ENCODE results near the gene PTPRK.
"Not testable (repeated sequence)": the region's sequence is repeated elsewhere in the genome, so short reads cannot be mapped to it uniquely, and the experiment has no call there.

The PTPRK gene

GRCh38 chr6:128487746-128488145, 32.7 kb downstream of the PTPRK start:
- no peak overlapping the region for H3K4me3 ChIP-seq (ENCODE audit: low read depth, low read length)
- H3K9me3 ChIP-seq (ENCODE audit: control insufficient read depth, insufficient read depth, low read length) = no peaks in the 10 kb centered on the region
- H3K36me3 ChIP-seq (ENCODE audit: control insufficient read depth, insufficient read depth, low read length) = no peaks in the 10 kb centered on the region
- H3K27ac ChIP-seq (ENCODE audit: low read depth, low read length) = no peak overlapping the region
- no peaks in the 10 kb centered on the region for H3K27me3 ChIP-seq (ENCODE audit: control insufficient read depth, insufficient read depth, low read length)
- no peak overlapping the region for H3K9ac ChIP-seq (ENCODE audit: low read depth, low read length)
- H3K4me1 ChIP-seq (ENCODE audit: control insufficient read depth, insufficient read depth, low read length) = peaks cover 44% of the 10 kb centered on the region

GRCh38 chr6:128487055-128487454, 33.3 kb downstream of the PTPRK start:
- no peak overlapping the region for H3K9ac ChIP-seq (ENCODE audit: low read depth, low read length)
- no peak overlapping the region for H3K4me3 ChIP-seq (ENCODE audit: low read depth, low read length)
- H3K4me1 ChIP-seq (ENCODE audit: control insufficient read depth, insufficient read depth, low read length) = peaks cover 44% of the 10 kb centered on the region
- no peaks in the 10 kb centered on the region for H3K36me3 ChIP-seq (ENCODE audit: control insufficient read depth, insufficient read depth, low read length)
- no peak overlapping the region for H3K27ac ChIP-seq (ENCODE audit: low read depth, low read length)
- H3K27me3 ChIP-seq (ENCODE audit: control insufficient read depth, insufficient read depth, low read length) = no peaks in the 10 kb centered on the region
- H3K9me3 ChIP-seq (ENCODE audit: control insufficient read depth, insufficient read depth, low read length) = no peaks in the 10 kb centered on the region

GRCh38 chr6:128486580-128486979, 33.8 kb downstream of the PTPRK start:
- not testable (repeated sequence) for H3K9me3 ChIP-seq (ENCODE audit: control insufficient read depth, insufficient read depth, low read length); H3K36me3 ChIP-seq (ENCODE audit: control insufficient read depth, insufficient read depth, low read length); H3K27ac ChIP-seq (ENCODE audit: low read depth, low read length); H3K4me3 ChIP-seq (ENCODE audit: low read depth, low read length); H3K9ac ChIP-seq (ENCODE audit: low read depth, low read length); H3K27me3 ChIP-seq (ENCODE audit: control insufficient read depth, insufficient read depth, low read length)
- peaks cover 40% of the 10 kb centered on the region for H3K4me1 ChIP-seq (ENCODE audit: control insufficient read depth, insufficient read depth, low read length)

- H3K9ac ChIP-seq (ENCODE audit: low read depth, low read length) = no peak overlapping the region
- H3K9me3 ChIP-seq (ENCODE audit: control insufficient read depth, insufficient read depth, low read length) = no peaks in the 10 kb centered on the region
- H3K27ac ChIP-seq (ENCODE audit: low read depth, low read length) = no peak overlapping the region
- H3K36me3 ChIP-seq (ENCODE audit: control insufficient read depth, insufficient read depth, low read length) = no peaks in the 10 kb centered on the region
- no peak overlapping the region for H3K4me3 ChIP-seq (ENCODE audit: low read depth, low read length)
- no peaks in the 10 kb centered on the region for H3K27me3 ChIP-seq (ENCODE audit: control insufficient read depth, insufficient read depth, low read length)
- H3K4me1 ChIP-seq (ENCODE audit: control insufficient read depth, insufficient read depth, low read length) = peaks cover 43% of the 10 kb centered on the region
Observed at GRCh38 chr6:128483472-128484135, 36.8 kb downstream of the PTPRK start.

- Histone ChIP-seq H3K9me3 (ENCODE audit: control insufficient read depth, insufficient read depth, low read length) (no peaks in the 10 kb centered on the region), H3K27ac (ENCODE audit: low read depth, low read length) (no peak overlapping the region), H3K27me3 (ENCODE audit: control insufficient read depth, insufficient read depth, low read length) (no peaks in the 10 kb centered on the region), H3K4me3 (ENCODE audit: low read depth, low read length) (no peak overlapping the region), H3K4me1 (ENCODE audit: control insufficient read depth, insufficient read depth, low read length) (peaks cover 43% of the 10 kb centered on the region), H3K9ac (ENCODE audit: low read depth, low read length) (no peak overlapping the region), H3K36me3 (ENCODE audit: control insufficient read depth, insufficient read depth, low read length) (no peaks in the 10 kb centered on the region)
Observed at GRCh38 chr6:128482642-128483041, 37.8 kb downstream of the PTPRK start.

GRCh38 chr6:128479991-128480390, 40.4 kb downstream of the PTPRK start:
- peaks cover 35% of the 10 kb centered on the region for H3K4me1 ChIP-seq (ENCODE audit: control insufficient read depth, insufficient read depth, low read length)
- H3K27ac ChIP-seq (ENCODE audit: low read depth, low read length) = no peak overlapping the region
- H3K9me3 ChIP-seq (ENCODE audit: control insufficient read depth, insufficient read depth, low read length) = no peaks in the 10 kb centered on the region
- no peak overlapping the region for H3K4me3 ChIP-seq (ENCODE audit: low read depth, low read length)
- no peaks in the 10 kb centered on the region for H3K27me3 ChIP-seq (ENCODE audit: control insufficient read depth, insufficient read depth, low read length)
- no peaks in the 10 kb centered on the region for H3K36me3 ChIP-seq (ENCODE audit: control insufficient read depth, insufficient read depth, low read length)
- no peak overlapping the region for H3K9ac ChIP-seq (ENCODE audit: low read depth, low read length)

- Histone ChIP-seq H3K27ac (ENCODE audit: low read depth, low read length) (no peak overlapping the region), H3K36me3 (ENCODE audit: control insufficient read depth, insufficient read depth, low read length) (no peaks in the 10 kb centered on the region), H3K27me3 (ENCODE audit: control insufficient read depth, insufficient read depth, low read length) (no peaks in the 10 kb centered on the region)
Observed at GRCh38 chr6:128479048-128479666, 41.2 kb downstream of the PTPRK start.

GRCh38 chr6:128478230-128479047, 42.0 kb downstream of the PTPRK start:
- Histone ChIP-seq H3K4me3 (ENCODE audit: low read depth, low read length) (no peak overlapping the region), H3K9me3 (ENCODE audit: control insufficient read depth, insufficient read depth, low read length) (no peaks in the 10 kb centered on the region), H3K36me3 (ENCODE audit: control insufficient read depth, insufficient read depth, low read length) (no peaks in the 10 kb centered on the region), H3K4me1 (ENCODE audit: control insufficient read depth, insufficient read depth, low read length) (peaks cover 34% of the 10 kb centered on the region), H3K27ac (ENCODE audit: low read depth, low read length) (no peak overlapping the region), H3K9ac (ENCODE audit: low read depth, low read length) (no peak overlapping the region), H3K27me3 (ENCODE audit: control insufficient read depth, insufficient read depth, low read length) (no peaks in the 10 kb centered on the region)

More at GRCh38 chr6:128479048-128479666, 41.2 kb downstream of the PTPRK start:
- Histone ChIP-seq H3K4me1 (ENCODE audit: control insufficient read depth, insufficient read depth, low read length) (peaks cover 34% of the 10 kb centered on the region), H3K4me3 (ENCODE audit: low read depth, low read length) (no peak overlapping the region), H3K9me3 (ENCODE audit: control insufficient read depth, insufficient read depth, low read length) (no peaks in the 10 kb centered on the region), H3K9ac (ENCODE audit: low read depth, low read length) (no peak overlapping the region)

GRCh38 chr6:128474933-128475332, 45.5 kb downstream of the PTPRK start:
- Histone ChIP-seq H3K9me3 (ENCODE audit: control insufficient read depth, insufficient read depth, low read length) (no peaks in the 10 kb centered on the region), H3K36me3 (ENCODE audit: control insufficient read depth, insufficient read depth, low read length) (no peaks in the 10 kb centered on the region), H3K4me3 (ENCODE audit: low read depth, low read length) (no peak overlapping the region), H3K27ac (ENCODE audit: low read depth, low read length) (no peak overlapping the region), H3K27me3 (ENCODE audit: control insufficient read depth, insufficient read depth, low read length) (no peaks in the 10 kb centered on the region), H3K9ac (ENCODE audit: low read depth, low read length) (no peak overlapping the region), H3K4me1 (ENCODE audit: control insufficient read depth, insufficient read depth, low read length) (peaks cover 16% of the 10 kb centered on the region; the same call in 1 of the 2 replicates)

GRCh38 chr6:128474481-128474880, 45.9 kb downstream of the PTPRK start:
- Histone ChIP-seq H3K36me3 (ENCODE audit: control insufficient read depth, insufficient read depth, low read length) (no peaks in the 10 kb centered on the region), H3K4me3 (ENCODE audit: low read depth, low read length) (no peak overlapping the region), H3K4me1 (ENCODE audit: control insufficient read depth, insufficient read depth, low read length) (peaks cover 15% of the 10 kb centered on the region; the same call in 1 of the 2 replicates), H3K9ac (ENCODE audit: low read depth, low read length) (no peak overlapping the region), H3K27ac (ENCODE audit: low read depth, low read length) (no peak overlapping the region), H3K9me3 (ENCODE audit: control insufficient read depth, insufficient read depth, low read length) (no peaks in the 10 kb centered on the region), H3K27me3 (ENCODE audit: control insufficient read depth, insufficient read depth, low read length) (no peaks in the 10 kb centered on the region)

- Histone ChIP-seq H3K4me1 (ENCODE audit: control insufficient read depth, insufficient read depth, low read length) (peaks cover 11% of the 10 kb centered on the region; the same call in 1 of the 2 replicates), H3K9ac (ENCODE audit: low read depth, low read length) (no peak overlapping the region), H3K27ac (ENCODE audit: low read depth, low read length) (no peak overlapping the region), H3K9me3 (ENCODE audit: control insufficient read depth, insufficient read depth, low read length) (no peaks in the 10 kb centered on the region), H3K36me3 (ENCODE audit: control insufficient read depth, insufficient read depth, low read length) (no peaks in the 10 kb centered on the region), H3K4me3 (ENCODE audit: low read depth, low read length) (no peak overlapping the region), H3K27me3 (ENCODE audit: control insufficient read depth, insufficient read depth, low read length) (no peaks in the 10 kb centered on the region)
Observed at GRCh38 chr6:128471907-128472306, 48.5 kb downstream of the PTPRK start.
